Lower leg skin (tissue), 3 donors: ENCODE measurements around the gene GGA3.

Experiments
- CTCF ChIP-seq, 3 donors: fragments of 450-650 bp; IDR thresholded peaks; one replicate each; pipeline ENCODE4 v1.5.1; 2016; ENCODE audit warnings: antibody characterized with exemption in 3 of 3, mild to moderate bottlenecking in 3 of 3, moderate library complexity in 2 of 3
- POLR2A ChIP-seq, 2 donors: fragments of 450-650 bp; IDR thresholded peaks; one replicate each; pipeline ENCODE4 v1.6.1; 2016 to 2017; ENCODE audit warnings: antibody characterized with exemption in 2 of 2, mild to moderate bottlenecking in 1 of 2, moderate library complexity in 1 of 2

DNA sequence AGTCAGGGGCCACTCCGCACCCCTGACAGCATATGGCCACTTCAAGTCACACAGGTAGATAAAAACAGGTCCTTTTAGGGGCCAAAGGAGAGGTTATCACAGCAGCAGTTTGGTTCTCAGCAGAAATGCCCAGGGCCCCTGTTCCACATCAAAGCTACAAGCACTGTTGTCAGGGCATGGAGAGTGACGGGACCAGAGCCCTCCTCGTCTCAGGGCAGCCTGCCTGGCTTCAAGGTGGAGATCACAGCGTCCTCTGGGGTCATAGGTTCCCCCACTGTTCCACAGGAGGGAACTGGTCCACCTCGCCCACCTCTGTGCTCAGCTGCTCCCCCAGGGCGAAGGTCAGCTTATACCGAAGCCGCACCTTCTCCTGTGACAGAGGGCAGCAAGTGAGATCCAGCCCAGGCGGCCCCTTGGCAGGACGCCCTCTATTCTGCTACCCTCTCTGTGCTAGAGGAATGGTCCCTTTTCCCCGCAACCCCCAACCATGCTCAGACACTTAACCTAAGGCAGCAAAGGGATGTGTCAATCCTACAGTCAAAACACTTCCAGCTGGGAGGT is 23.3 kb downstream of the GGA3 start:
- TF ChIP-seq CTCF (IDR thresholded peaks at IDR 0.05), result no peak
- TF ChIP-seq POLR2A (IDR thresholded peaks at IDR 0.05), result no peak
